22Rv1 (cell line): Measurements from ENCODE around the gene CFAP46.

Experiments used
- CTCF ChIP-seq: fragments of 450-650 bp; IDR thresholded peaks from 2 replicates; pipeline ENCODE4 v1.5.1; 2017; ENCODE audit warnings: mild to moderate bottlenecking
- ZFX ChIP-seq: fragments of 450-650 bp; IDR thresholded peaks from 2 replicates; pipeline ENCODE4 v1.6.1; 2017; ENCODE audit warnings: antibody characterized with exemption, borderline replicate concordance

GRCh38 chr10:132787495-132788179 lies 154.7 kb downstream of the CFAP46 start:
- TF ChIP-seq CTCF, result no peak
- TF ChIP-seq ZFX, result no peak
